KOPT-K1 (cell line): ENCODE measurements around the gene SLC43A1.

Experiments
- H3K27ac ChIP-seq: fragments of 200-600 bp; sonication (generic); 2 replicates; pipeline ENCODE4 v1.5.1; 2016; ENCODE audit warnings: antibody characterized with exemption, mild to moderate bottlenecking, low read depth, low read length; ENCODE audit not compliant: poor library complexity, severe bottlenecking
- H3K36me3 ChIP-seq: fragments of 200-600 bp; sonication (generic); 2 replicates; pipeline ENCODE4 v1.5.1; 2017; ENCODE audit warnings: antibody characterized with exemption, mild to moderate bottlenecking, low read length, moderate library complexity; ENCODE audit not compliant: insufficient read depth
- H3K9me3 ChIP-seq: fragments of 200-600 bp; sonication (generic); 2 replicates; pipeline ENCODE4 v1.5.1; 2017; ENCODE audit warnings: antibody characterized with exemption, low read length, mild to moderate bottlenecking; ENCODE audit not compliant: insufficient read depth, poor library complexity, severe bottlenecking

The SLC43A1 gene

GRCh38 chr11:57496109-57496820 is 19.2 kb downstream of the SLC43A1 start:
- no peaks in the 10 kb centered on the region for H3K36me3 ChIP-seq
- H3K9me3 ChIP-seq = no peaks in the 10 kb centered on the region
- H3K27ac ChIP-seq = no peak overlapping the region

- Histone ChIP-seq H3K36me3 (no peaks in the 10 kb centered on the region), H3K27ac (peak overlapping the region; percentile 13), H3K9me3 (no peaks in the 10 kb centered on the region)
Observed at GRCh38 chr11:57493507-57494503, 21.7 kb downstream of the SLC43A1 start.

DNA sequence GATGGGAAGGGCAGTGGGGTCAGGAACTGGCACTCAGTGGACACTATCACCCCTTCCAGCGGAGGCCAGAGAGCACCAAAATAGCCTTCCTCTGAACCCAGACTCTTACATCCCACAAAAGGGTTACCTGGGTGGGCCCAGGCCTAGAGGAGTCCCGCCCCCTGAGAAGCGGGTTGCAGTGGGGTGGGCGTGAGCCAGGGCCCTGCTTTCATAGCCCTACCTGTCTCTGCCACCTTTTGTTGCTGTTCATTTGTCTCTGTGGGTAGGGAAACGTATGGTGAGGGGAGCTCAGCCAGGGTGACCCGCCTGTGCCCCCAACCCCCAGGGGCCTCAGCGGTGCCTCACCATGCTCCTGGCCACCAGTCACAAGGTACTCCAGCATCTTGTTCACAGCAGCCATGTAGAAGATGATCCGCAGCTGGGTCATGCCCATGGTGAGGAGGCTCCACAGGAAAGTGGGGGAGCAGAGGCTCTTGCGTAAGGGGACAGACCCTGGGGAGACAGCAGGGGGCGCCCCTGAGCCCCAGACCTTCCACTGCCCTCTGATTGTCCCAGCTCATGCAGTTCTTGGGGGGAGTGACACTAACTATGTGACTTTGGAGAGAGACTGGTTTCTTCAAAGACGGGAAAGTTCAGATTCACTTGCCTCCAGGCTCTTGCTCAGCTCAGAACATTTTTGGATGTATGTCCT is 24.0 kb downstream of the SLC43A1 start:
- Histone ChIP-seq H3K27ac (no peak overlapping the region), H3K9me3 (no peaks in the 10 kb centered on the region), H3K36me3 (no peaks in the 10 kb centered on the region)

DNA sequence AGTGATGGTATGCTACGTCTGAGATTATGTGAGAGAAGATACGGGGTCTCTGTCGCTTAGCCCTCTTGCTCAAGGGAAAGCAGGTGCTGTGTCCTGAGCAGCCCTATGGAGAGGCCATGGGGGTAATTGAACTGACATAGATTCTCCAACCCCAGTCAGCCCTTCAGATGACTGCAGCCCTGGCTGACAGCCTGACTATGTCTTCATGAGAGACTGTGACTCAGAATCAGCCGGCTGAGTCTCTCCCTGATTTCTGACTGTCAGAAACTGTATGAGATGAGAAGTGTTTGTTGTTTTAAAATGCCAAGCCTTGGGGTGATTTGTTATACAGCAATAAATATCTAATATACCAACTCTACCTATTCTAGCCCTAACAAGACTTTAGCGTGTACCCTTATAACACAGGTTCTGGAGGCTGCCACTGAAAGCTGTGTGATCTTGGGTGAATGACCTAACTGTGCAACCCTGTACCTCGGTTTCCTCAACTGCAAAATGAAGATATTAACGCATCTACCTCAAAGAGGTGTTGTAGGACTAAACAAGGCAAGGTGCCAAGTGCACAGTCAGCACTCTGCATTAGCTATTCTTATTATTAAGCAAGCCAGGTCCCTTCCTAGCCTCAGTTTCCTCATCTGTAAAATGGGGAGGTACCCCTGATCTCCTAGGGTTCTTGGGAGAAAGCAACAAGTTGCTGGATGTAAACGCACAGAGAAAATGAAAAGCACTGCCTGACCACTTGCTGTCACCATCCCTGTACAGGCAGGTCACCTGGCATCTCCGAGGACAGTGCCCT is 24.9 kb downstream of the SLC43A1 start:
- H3K9me3 ChIP-seq = no peaks in the 10 kb centered on the region
- no peaks in the 10 kb centered on the region for H3K36me3 ChIP-seq
- H3K27ac ChIP-seq = no peak overlapping the region

DNA sequence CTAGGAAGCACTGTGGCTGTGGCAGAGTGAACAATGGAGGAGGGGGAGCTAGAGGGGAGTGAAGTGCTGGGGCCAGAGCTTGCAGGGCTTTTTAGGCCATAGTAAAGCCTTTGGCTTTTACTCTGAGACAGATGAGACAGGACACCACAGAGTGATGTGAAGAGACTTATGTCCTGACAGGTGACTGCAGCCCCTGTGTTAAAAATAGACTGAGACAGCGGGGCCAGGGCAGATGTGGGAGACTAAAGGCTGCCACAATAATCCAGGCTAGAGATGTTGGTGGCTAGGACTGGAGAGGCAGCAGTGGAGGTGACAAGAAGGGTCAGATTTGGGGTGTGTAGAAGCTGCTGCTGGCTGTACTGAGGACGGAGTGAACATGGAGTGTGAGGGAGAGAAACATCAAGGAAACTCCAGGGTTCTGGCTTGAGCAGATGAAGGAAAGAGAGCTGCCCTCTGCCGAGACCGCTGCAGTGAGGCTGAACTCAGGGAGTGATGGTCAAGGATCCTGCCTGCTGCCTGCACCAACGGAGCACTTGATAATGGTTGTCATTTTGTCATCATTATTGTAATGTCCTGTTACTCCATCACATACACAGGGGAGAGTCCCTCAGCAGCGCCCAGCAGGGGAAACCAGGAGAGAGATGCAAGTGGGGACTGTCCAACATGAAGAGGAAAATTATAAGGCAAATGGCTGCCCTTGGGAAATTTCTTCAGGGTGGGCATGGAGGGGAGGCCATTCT is 27.4 kb downstream of the SLC43A1 start:
- Histone ChIP-seq H3K27ac (no peak overlapping the region), H3K36me3 (no peaks in the 10 kb centered on the region), H3K9me3 (no peaks in the 10 kb centered on the region)

GRCh38 chr11:57487021-57487778 is 28.3 kb downstream of the SLC43A1 start:
- no peak overlapping the region for H3K27ac ChIP-seq
- no peaks in the 10 kb centered on the region for H3K36me3 ChIP-seq
- H3K9me3 ChIP-seq = no peaks in the 10 kb centered on the region

GRCh38 chr11:57485217-57485990 is 30.1 kb downstream of the SLC43A1 start:
- no peak overlapping the region for H3K27ac ChIP-seq
- no peaks in the 10 kb centered on the region for H3K9me3 ChIP-seq
- no peaks in the 10 kb centered on the region for H3K36me3 ChIP-seq

DNA sequence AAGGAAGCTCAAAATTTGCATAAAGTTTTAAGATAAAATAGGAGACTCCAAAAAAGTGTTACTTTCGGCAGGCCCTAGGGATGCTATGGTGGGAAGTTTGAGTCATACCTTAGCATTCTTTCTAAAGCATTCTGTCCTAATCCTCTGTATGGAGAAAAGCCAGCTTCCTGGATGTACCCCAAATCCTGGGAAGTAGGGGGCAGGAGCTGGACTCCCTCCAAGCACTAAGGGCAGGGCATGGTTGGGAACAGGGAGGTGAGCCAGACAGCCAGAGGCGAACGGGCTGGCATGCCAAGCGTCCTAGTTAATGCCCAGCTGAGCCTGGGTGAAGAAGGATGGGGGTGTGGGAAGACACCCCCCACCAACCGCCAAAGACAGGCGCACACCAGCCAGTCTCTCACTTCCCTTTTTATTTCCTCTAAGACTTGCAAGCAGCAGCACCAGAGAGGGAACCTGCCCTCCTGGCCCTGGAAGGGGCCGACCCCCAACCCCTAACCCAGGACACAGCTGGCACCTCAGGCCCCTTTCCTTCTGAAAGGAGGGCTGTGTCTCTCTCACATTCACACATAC is 31.3 kb downstream of the SLC43A1 start:
- Histone ChIP-seq H3K36me3 (no peaks in the 10 kb centered on the region), H3K9me3 (no peaks in the 10 kb centered on the region), H3K27ac (no peak overlapping the region)

- Histone ChIP-seq H3K36me3 (no peaks in the 10 kb centered on the region), H3K27ac (no peak overlapping the region), H3K9me3 (no peaks in the 10 kb centered on the region)
Observed at GRCh38 chr11:57483562-57483918, 32.0 kb downstream of the SLC43A1 start.

DNA sequence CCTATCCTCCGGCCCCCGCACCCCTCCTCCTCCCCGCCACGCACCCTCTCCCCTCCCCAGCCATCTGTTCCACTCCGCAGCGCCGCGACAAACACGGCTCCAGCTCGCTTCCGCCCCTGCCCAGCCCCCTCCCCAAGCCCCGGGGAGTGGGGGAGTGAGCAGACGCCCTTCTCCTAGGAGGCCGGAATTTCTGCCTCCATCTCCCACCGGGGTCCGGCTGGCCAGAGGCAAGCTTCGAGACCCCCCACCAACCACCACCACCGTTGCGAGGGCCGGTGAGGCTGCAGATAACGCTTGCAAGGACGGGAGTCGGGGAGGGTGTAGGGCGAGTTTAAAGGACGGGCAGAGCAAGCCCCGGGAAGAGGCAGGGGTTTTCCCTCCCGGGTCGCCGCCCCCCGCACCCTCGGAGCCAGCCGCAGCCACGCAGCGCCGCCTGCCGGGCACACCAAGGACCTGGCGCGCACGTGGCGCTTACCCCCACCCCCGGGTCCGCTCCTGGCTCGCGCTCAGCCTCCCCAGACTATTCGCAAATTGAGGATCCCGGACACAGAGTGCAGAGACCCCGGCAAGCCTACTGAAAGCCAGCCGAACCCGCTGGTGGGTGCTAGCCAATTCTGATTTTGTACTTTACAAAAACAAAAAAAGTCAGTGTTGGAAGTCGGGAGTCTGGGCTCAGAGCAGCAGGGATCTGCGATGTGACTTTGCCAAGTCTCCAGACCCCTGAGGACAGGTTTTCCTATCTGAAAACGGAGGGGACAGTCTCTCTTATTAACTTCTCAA is 32.5 kb downstream of the SLC43A1 start:
- Histone ChIP-seq H3K27ac (no peak overlapping the region), H3K36me3 (no peaks in the 10 kb centered on the region)

GRCh38 chr11:57481915-57482781 is 33.4 kb downstream of the SLC43A1 start:
- Histone ChIP-seq H3K27ac (no peak overlapping the region), H3K36me3 (no peaks in the 10 kb centered on the region), H3K9me3 (no peaks in the 10 kb centered on the region)

More for the DNA sequence above, 32.5 kb downstream of the SLC43A1 start:
- H3K9me3 ChIP-seq = no peaks in the 10 kb centered on the region
